Left ventricle myocardium inferior (tissue), 1 donor: Measurements from ENCODE around the gene UEVLD. TPM values are rescaled to one million over a fixed set of nuclear protein-coding genes. Genes with fewer than 3 reads are reported as not detected.

Experiments
- DNase-seq: peaks from one replicate; pipeline ENCODE4 v3.0.0-alpha.2; 2020
- H3K27ac ChIP-seq: fragments of 200-600 bp; replicated peaks from 2 replicates; pipeline ENCODE4 v1.8.0; 2021
- H3K27me3 ChIP-seq: fragments of 200-600 bp; 2 replicates; pipeline ENCODE4 v1.8.0; 2021; ENCODE audit warnings: low read depth
- H3K36me3 ChIP-seq: fragments of 200-600 bp; 2 replicates; pipeline ENCODE4 v1.8.0; 2021
- H3K4me1 ChIP-seq: fragments of 200-600 bp; 2 replicates; pipeline ENCODE4 v1.8.0; 2021
- H3K4me3 ChIP-seq: fragments of 200-600 bp; 2 replicates; pipeline ENCODE4 v1.8.0; 2021; ENCODE audit warnings: mild to moderate bottlenecking, moderate library complexity
- H3K9me3 ChIP-seq: fragments of 200-600 bp; replicated peaks from 2 replicates; pipeline ENCODE4 v1.8.0; 2021
- intact Hi-C: fragments of 100-400 bp; cut with micrococcal nuclease; formaldehyde crosslinking; loops from one replicate; pipeline ENCODE4 v1.11.0; 2022
- total RNA-seq: library from RNA; stranded (reverse); fragmentation: NEBNext Ultra II Directional; extraction: Animal tissue kit (Norgen Biotek cat#: 25700); gene quantifications from one replicate; pipeline ENCODE4 v1.2.1, GENCODE V29; 2021
- TF ChIP-seq, protein P1 (sequence below): fragments of 200-600 bp; IDR thresholded peaks from 2 replicates; pipeline ENCODE4 v1.8.0; 2021; ENCODE audit warnings: antibody characterized with exemption, mild to moderate bottlenecking, borderline replicate concordance
- donor health status: DM: no; HTN: yes; CAD: no; lungs with severe emphysema.

Gene UEVLD
- total RNA-seq, 1 donor from 2014 or later: 17.7 TPM

DNA sequence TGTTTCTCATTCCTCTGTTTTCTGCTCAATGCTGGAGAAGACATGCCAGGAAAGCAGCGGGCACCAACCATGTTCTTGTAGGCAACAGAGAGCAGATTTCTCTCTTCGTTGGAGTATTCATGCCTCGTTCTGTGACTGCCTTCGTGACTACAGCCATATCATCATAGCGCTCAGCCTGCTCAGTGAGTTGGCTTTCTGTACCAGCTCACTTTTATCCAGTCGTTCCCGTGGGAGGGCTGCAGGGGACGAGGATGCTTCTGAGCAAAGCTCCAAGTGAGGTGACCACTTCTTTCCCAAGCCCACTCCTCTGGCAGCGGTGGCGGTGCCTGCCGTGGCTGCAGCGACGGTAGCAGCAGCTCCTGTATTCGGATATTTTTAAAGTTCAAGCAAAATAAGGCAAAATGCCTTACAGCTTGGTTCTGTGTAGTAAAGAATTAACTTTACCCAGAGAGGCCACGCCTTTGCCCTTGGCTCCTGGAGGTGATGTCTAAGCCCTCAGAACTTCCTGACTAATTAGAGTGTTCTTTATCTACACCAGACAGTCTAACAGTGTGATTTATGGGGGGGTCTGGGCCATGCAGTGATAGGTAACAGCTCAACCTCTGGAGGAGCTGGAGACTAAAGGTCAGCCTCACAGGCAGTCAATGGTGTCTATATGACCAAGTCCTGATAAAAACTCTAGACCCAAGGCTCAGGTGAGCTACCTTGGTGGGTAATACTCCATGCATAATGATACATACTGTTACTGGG, 97.6 kb downstream of the UEVLD start:
- no peaks in the 10 kb centered on the region for H3K9me3 ChIP-seq
- peaks cover 15% of the 10 kb centered on the region for H3K4me1 ChIP-seq
- intact Hi-C loops: no loop called here
- no peak overlapping the region for H3K27ac ChIP-seq
- DNase-seq: no peak
- TF ChIP-seq, protein P1, sequence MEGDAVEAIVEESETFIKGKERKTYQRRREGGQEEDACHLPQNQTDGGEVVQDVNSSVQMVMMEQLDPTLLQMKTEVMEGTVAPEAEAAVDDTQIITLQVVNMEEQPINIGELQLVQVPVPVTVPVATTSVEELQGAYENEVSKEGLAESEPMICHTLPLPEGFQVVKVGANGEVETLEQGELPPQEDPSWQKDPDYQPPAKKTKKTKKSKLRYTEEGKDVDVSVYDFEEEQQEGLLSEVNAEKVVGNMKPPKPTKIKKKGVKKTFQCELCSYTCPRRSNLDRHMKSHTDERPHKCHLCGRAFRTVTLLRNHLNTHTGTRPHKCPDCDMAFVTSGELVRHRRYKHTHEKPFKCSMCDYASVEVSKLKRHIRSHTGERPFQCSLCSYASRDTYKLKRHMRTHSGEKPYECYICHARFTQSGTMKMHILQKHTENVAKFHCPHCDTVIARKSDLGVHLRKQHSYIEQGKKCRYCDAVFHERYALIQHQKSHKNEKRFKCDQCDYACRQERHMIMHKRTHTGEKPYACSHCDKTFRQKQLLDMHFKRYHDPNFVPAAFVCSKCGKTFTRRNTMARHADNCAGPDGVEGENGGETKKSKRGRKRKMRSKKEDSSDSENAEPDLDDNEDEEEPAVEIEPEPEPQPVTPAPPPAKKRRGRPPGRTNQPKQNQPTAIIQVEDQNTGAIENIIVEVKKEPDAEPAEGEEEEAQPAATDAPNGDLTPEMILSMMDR: no peak
- H3K4me3 ChIP-seq: no peak overlapping the region
- peaks cover 44% of the 10 kb centered on the region for H3K36me3 ChIP-seq
- H3K27me3 ChIP-seq: no peaks in the 10 kb centered on the region

DNA sequence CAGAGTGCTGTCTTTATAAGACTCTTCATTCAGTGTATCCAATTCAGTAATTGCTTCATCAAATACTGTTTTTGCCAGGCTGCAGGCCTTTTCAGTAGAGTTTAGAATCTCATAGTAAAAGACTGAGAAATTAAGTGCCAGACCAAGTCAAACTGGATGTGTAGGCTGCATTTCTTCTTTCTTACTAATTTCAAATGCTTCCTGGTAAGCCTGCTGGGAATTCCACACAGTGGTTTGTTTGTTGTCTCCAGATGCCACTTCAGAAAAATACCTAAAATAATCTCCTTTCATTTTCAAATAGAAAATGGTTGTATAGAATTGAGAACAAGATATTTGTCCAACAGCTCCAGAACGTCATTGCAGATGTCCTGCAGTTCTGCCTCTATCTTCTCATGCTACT, 98.2 kb downstream of the UEVLD start:
- H3K27me3 ChIP-seq: no peaks in the 10 kb centered on the region
- H3K9me3 ChIP-seq: no peaks in the 10 kb centered on the region
- intact Hi-C loops: no loop called here
- no peak overlapping the region for H3K4me3 ChIP-seq
- peaks cover 15% of the 10 kb centered on the region for H3K4me1 ChIP-seq
- TF ChIP-seq, protein P1: no peak
- H3K27ac ChIP-seq: no peak overlapping the region
- peaks cover 44% of the 10 kb centered on the region for H3K36me3 ChIP-seq
- no peak for DNase-seq

DNA sequence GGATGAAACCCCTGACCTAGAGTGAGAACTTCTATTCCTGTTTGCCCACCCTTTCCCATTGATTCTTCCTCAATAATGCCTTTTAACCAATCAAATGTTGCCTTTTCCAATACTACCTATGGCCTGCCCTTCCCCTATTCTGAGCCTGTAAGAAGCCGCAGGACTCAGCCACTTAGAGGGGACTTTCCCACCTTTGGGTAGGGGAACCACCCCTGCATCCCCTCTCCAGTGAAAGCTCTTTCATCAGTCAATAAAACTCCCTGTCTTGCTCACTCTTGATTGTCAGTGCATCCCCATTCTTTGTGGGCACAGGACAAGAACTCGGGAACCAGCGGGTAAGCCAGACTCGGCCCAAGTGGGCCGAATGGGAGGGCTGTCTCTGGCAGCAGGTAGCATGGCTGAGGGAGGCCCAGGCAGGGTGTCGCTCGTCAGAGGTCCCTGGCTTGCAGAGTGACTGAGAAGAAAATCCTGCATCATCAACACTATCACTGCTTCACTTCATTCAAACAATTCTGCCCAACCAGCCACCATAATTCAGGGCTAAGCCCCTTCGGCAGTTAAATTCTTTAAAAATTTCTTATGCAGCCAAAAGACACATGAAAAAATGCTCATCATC, 102.5 kb downstream of the UEVLD start:
- DNase-seq: no peak
- H3K36me3 ChIP-seq: peaks cover 66% of the 10 kb centered on the region
- H3K4me3 ChIP-seq: no peak overlapping the region
- H3K9me3 ChIP-seq: no peaks in the 10 kb centered on the region
- no peaks in the 10 kb centered on the region for H3K27me3 ChIP-seq
- intact Hi-C loops: loop anchor here (10.0 kb wide), 1 partner anchor 181 kb away; no protein-coding TSS in a partner anchor
- H3K4me1 ChIP-seq: no peaks in the 10 kb centered on the region
- no peak overlapping the region for H3K27ac ChIP-seq
- TF ChIP-seq, protein P1: no peak

Other genes with a start within 250 kb of the UEVLD start
- 332 TPM for gene LDHA, start 194.2 kb downstream of the UEVLD start, total RNA-seq
- not detected for gene LDHC, start 176.4 kb downstream of the UEVLD start, total RNA-seq
- not detected for gene LDHAL6A, start 132.9 kb downstream of the UEVLD start, total RNA-seq
- 70.9 TPM for gene TSG101, start 61.8 kb downstream of the UEVLD start, total RNA-seq
- gene MISFA, start 11.1 kb upstream of the UEVLD start, total RNA-seq: 10.7 TPM
- gene SPTY2D1, start 45.6 kb upstream of the UEVLD start, total RNA-seq: 8.7 TPM
- gene TMEM86A, start 110.0 kb upstream of the UEVLD start, total RNA-seq: 5.4 TPM
- 0.49 TPM for gene IGSF22, start 137.5 kb upstream of the UEVLD start, total RNA-seq
- 0.47 TPM for gene PTPN5, start 203.1 kb upstream of the UEVLD start, total RNA-seq